Measurements from ENCODE around the gene C14orf119.

- TF ChIP-seq ZNF274 (IDR thresholded peaks at IDR 0.05; ENCODE audit: low read depth, low read length) (no peak), SUZ12 (IDR thresholded peaks at IDR 0.05; ENCODE audit: extremely low read depth, insufficient read depth, insufficient read length) (no peak)
Observed at GRCh38 chr14:23093991-23094665, 1.2 kb upstream of the C14orf119 start.

Data from NT2/D1 (cell line).